Fibroblast of the aortic adventitia (primary cell): ENCODE measurements around the gene ZNF423. TPM values are rescaled to one million over a fixed set of nuclear protein-coding genes. Genes with fewer than 3 reads are reported as not detected.

ENCODE experiments used
- DNase-seq: peaks from one replicate; pipeline ENCODE4 v3.0.0-alpha.2; 2010; ENCODE audit warnings: low read depth
- H3K4me3 ChIP-seq: 2 replicates; pipeline ENCODE4 v1.5.1; 2011; ENCODE audit warnings: low read depth, mild to moderate bottlenecking, control low read depth, low read length, moderate library complexity
- CTCF ChIP-seq: IDR thresholded peaks from 2 replicates; pipeline ENCODE4 v1.5.1; 2011; ENCODE audit warnings: mild to moderate bottlenecking, low read length, control low read depth, inconsistent platforms; ENCODE audit not compliant: insufficient read depth
- small RNA-seq: library from RNA; depleted of rRNA; stranded (forward); fragments of <200 nt; gene quantifications from one replicate; pipeline ENCODE3, GENCODE V24; 2012
- total RNA-seq: library from RNA; depleted of rRNA; stranded (reverse); fragments of >200 nt; gene quantifications from 2 replicates; pipeline ENCODE4 v1.2.3, GENCODE V29; 2012; ENCODE audit warnings: low replicate concordance

The ZNF423 gene
- total RNA-seq, 1 donor: 13.5 TPM

- DNase-seq: no peak
- TF ChIP-seq CTCF: no peak
- H3K4me3 ChIP-seq: no peak overlapping the region
These were observed 416.9 kb downstream of the ZNF423 start for GRCh38 chr16:49439050-49439449.

Small RNA genes lying within 50 kb of the gene (small RNA-seq; reads per million reads assigned to genes)
- gene MRPS21P7 (not detected), gene MRPS21P8 (not detected)

Other genes with a start within 250 kb of the ZNF423 start
- gene CNEP1R1, start 169.1 kb upstream of the ZNF423 start, total RNA-seq: 19.1 and 38.5 TPM in 2 replicates
- 14.8 and 18.8 TPM in 2 replicates for gene HEATR3, start 209.9 kb upstream of the ZNF423 start, total RNA-seq